HEK293 (cell line): ENCODE measurements around the gene VPS54.
A peak's percentile ranks its signal among the peaks of the same experiment; 100 is the strongest.

ENCODE experiments used
- CTCF ChIA-PET: fragments of 350-600 bp; formaldehyde crosslinking; extraction: SDS; loops from one replicate; lab custom pipeline; 2021; ENCODE audit warnings: antibody characterized with exemption; lab: Yijun Ruan, JAX
- POLR2A ChIA-PET: fragments of 300-600 bp; formaldehyde crosslinking; extraction: SDS; loops from one replicate; lab custom pipeline; 2020; ENCODE audit warnings: antibody characterized with exemption, inconsistent platforms; lab: Yijun Ruan, JAX
- H3K27ac ChIP-seq: fragments of 200-500 bp; sonication (Bioruptor generic); 2 replicates; pipeline ENCODE4 v1.5.1; 2014; ENCODE audit warnings: low read depth, low read length, control low read depth, inconsistent platforms; ENCODE audit errors: extremely low read depth
- H3K36me3 ChIP-seq, 2 experiments: fragments of 200-500 bp in 1 of 2; sonication (Bioruptor generic) in 1 of 2; 1 replicate in 1 of 2; 2 replicates in 1 of 2; pipeline ENCODE4 v1.5.1; 2014 to 2017; ENCODE audit warnings: inconsistent platforms in 2 of 2, low read length in 2 of 2; ENCODE audit not compliant: control insufficient read depth in 2 of 2, insufficient read depth in 1 of 2
- H3K4me1 ChIP-seq: fragments of 200-500 bp; sonication (Bioruptor generic); 2 replicates; pipeline ENCODE4 v1.5.1; 2014; ENCODE audit warnings: mild to moderate bottlenecking, low read length, inconsistent platforms; ENCODE audit not compliant: control insufficient read depth, insufficient read depth
- H3K4me3 ChIP-seq: 2 replicates; pipeline ENCODE4 v1.5.1; 2011; ENCODE audit warnings: low read depth, mild to moderate bottlenecking, control low read depth, low read length, moderate library complexity
- H3K9me3 ChIP-seq: fragments of 200-500 bp; sonication (Bioruptor generic); 2 replicates; pipeline ENCODE4 v1.5.1; 2014; ENCODE audit warnings: low read depth, low read length, inconsistent platforms; ENCODE audit not compliant: control insufficient read depth, insufficient read depth
- BCL6B ChIP-seq: fragments of 450-650 bp; formaldehyde crosslinking; IDR thresholded peaks from 2 replicates; pipeline ENCODE4 v1.5.1; 2017; ENCODE audit warnings: missing biosample characterization, missing genetic modification characterization
- SCRT2 ChIP-seq: fragments of 450-650 bp; formaldehyde crosslinking; IDR thresholded peaks from 2 replicates; pipeline ENCODE4 v1.5.1; 2016; ENCODE audit warnings: missing biosample characterization, missing genetic modification characterization
- YY2 ChIP-seq: fragments of 450-650 bp; formaldehyde crosslinking; IDR thresholded peaks from 2 replicates; pipeline ENCODE4 v1.5.1; 2016; ENCODE audit warnings: missing biosample characterization, missing genetic modification characterization
- ZBTB21 ChIP-seq: fragments of 450-650 bp; formaldehyde crosslinking; IDR thresholded peaks from 2 replicates; pipeline ENCODE4 v1.5.1; 2017; ENCODE audit warnings: missing biosample characterization, missing genetic modification characterization
- ZFHX2 ChIP-seq: fragments of 450-650 bp; formaldehyde crosslinking; conservative IDR thresholded peaks from 2 replicates; pipeline ENCODE4 v1.5.1; 2016; ENCODE audit warnings: missing biosample characterization, missing genetic modification characterization
- ZNF175 ChIP-seq: fragments of 450-650 bp; formaldehyde crosslinking; IDR thresholded peaks from 2 replicates; pipeline ENCODE4 v1.5.1; 2016; ENCODE audit warnings: missing biosample characterization, missing genetic modification characterization
- ZNF19 ChIP-seq: fragments of 450-650 bp; formaldehyde crosslinking; IDR thresholded peaks from 2 replicates; pipeline ENCODE4; 2016; ENCODE audit warnings: missing biosample characterization, missing genetic modification characterization, low read depth
- ZNF280D ChIP-seq: fragments of 450-650 bp; formaldehyde crosslinking; IDR thresholded peaks from 2 replicates; pipeline ENCODE4 v1.5.1; 2016; ENCODE audit warnings: missing biosample characterization, missing genetic modification characterization
- ZNF558 ChIP-seq: fragments of 450-650 bp; formaldehyde crosslinking; IDR thresholded peaks from 2 replicates; pipeline ENCODE4 v1.5.1; 2016; ENCODE audit warnings: missing biosample characterization, missing genetic modification characterization
- ZNF701 ChIP-seq: fragments of 450-650 bp; formaldehyde crosslinking; IDR thresholded peaks from 2 replicates; pipeline ENCODE4 v1.5.1; 2016; ENCODE audit warnings: missing biosample characterization, missing genetic modification characterization
- ZNF704 ChIP-seq: fragments of 450-650 bp; formaldehyde crosslinking; IDR thresholded peaks from 2 replicates; pipeline ENCODE4 v1.5.1; 2016; ENCODE audit warnings: missing biosample characterization, missing genetic modification characterization
- ZNF747 ChIP-seq: fragments of 450-650 bp; formaldehyde crosslinking; IDR thresholded peaks from 2 replicates; pipeline ENCODE4 v1.5.1; 2016; ENCODE audit warnings: missing biosample characterization, missing genetic modification characterization
- TF ChIP-seq, protein P1 (sequence below): fragments of 450-650 bp; formaldehyde crosslinking; IDR thresholded peaks from 2 replicates; pipeline ENCODE4 v1.5.1; 2016; ENCODE audit warnings: missing biosample characterization, missing genetic modification characterization
- TF ChIP-seq, protein P2 (sequence below): fragments of 450-650 bp; formaldehyde crosslinking; IDR thresholded peaks from 2 replicates; pipeline ENCODE4 v1.5.1; 2016; ENCODE audit warnings: missing biosample characterization, missing genetic modification characterization

Gene VPS54

DNA sequence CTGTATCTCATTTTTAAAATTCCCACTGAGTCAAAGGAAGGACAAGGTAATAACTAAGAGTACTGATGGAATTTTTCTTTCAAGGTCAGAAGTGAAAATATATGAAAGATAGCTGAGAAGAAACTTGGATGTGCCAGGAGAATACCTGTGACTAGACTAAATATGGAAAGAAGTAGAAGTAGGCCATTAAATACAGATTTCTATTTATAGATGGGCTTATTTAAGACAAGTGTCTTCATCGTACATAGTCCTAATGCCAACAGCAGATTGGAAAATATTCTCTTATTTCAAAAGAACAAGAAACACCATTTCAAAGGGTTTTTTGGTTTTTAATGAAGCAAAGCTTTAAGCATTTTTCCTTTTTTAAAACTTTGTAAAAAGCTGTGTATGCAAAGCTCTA, 155.5 kb downstream of the VPS54 start (continued):
- TF ChIP-seq ZFHX2 (tag by site-specific recombination) (no peak), ZNF19 (no peak), YY2 (no peak), ZNF747 (tag by site-specific recombination) (no peak), BCL6B (no peak), ZNF701 (tag by site-specific recombination) (no peak), ZNF175 (tag by site-specific recombination) (no peak)
- TF ChIP-seq, protein P1, sequence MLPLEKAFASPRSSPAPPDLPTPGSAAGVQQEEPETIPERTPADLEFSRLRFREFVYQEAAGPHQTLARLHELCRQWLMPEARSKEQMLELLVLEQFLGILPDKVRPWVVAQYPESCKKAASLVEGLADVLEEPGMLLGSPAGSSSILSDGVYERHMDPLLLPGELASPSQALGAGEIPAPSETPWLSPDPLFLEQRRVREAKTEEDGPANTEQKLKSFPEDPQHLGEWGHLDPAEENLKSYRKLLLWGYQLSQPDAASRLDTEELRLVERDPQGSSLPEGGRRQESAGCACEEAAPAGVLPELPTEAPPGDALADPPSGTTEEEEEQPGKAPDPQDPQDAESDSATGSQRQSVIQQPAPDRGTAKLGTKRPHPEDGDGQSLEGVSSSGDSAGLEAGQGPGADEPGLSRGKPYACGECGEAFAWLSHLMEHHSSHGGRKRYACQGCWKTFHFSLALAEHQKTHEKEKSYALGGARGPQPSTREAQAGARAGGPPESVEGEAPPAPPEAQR (tag by site-specific recombination) = no peak
- TF ChIP-seq, protein P2, sequence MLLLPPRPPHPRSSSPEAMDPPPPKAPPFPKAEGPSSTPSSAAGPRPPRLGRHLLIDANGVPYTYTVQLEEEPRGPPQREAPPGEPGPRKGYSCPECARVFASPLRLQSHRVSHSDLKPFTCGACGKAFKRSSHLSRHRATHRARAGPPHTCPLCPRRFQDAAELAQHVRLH (tag by site-specific recombination) = no peak

- H3K4me1 ChIP-seq = no peaks in the 10 kb centered on the region
- no peak overlapping the region for H3K4me3 ChIP-seq
- H3K36me3 ChIP-seq = peaks cover 19 to 36% of the 10 kb centered on the region in 2 experiments
- no peak for TF ChIP-seq ZNF280D (tag by site-specific recombination)
- ChIA-PET CTCF (interaction anchor here (1.0 to 4.0 kb wide), 2 partner anchors 164 to 518 kb away, joined by 3 to 15 read pairs; no protein-coding TSS in a partner anchor), POLR2A (interaction anchor here (0.8 kb wide), 1 partner anchor 21 kb away, joined by 4 read pairs; the partner anchor contains the start of gene UGP2)
- no peak overlapping the region for H3K27ac ChIP-seq
- H3K9me3 ChIP-seq = no peaks in the 10 kb centered on the region
These were observed 156.4 kb downstream of the VPS54 start for GRCh38 chr2:63862806-63863205.

DNA sequence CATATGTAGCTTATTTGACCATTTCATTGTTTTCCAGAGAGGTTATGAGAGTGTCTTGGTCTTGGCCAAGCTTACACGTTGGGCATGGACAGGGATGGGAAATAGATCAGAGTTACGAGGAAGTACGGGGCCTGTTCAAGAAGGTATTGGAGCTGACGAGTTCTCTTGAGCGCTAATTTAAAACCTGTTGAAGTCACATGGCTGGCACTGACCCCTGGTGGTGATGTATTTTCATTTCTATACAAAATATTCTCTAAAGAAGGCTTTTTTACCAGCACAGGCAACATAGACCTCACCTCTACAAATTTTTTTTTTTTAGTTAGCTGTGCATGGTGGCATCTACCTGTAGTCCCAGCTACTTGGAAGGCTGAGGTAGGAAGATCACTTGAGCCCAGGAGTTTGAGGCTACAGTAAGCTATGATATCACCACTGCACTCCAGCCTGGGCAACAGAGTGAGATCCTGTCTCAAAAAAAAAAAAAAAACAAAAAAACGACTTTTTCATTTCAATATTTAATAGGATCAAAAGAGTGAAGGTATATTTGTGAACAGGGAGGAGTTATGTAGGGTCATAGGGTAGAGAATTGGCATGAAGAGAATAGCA, 157.9 kb downstream of the VPS54 start:
- CTCF ChIA-PET = interaction anchor here (0.6 to 3.0 kb wide), 21 partner anchors 9 to 1746 kb away, joined by 3 to 23 read pairs (median 4); no protein-coding TSS in a partner anchor
- peaks cover 29 to 37% of the 10 kb centered on the region in 2 experiments for H3K36me3 ChIP-seq
- no peak for TF ChIP-seq ZBTB21 (tag by site-specific recombination)
- peak; percentile 63 for TF ChIP-seq SCRT2 (tag by site-specific recombination)

GRCh38 chr2:63858291-63858690, 160.9 kb downstream of the VPS54 start:
- no peak overlapping the region for H3K27ac ChIP-seq
- TF ChIP-seq ZNF558 (tag by site-specific recombination) (peak; percentile 94), ZNF704 (tag by site-specific recombination) (no peak)
- TF ChIP-seq, all 188 proteins: peak for 1
- H3K4me1 ChIP-seq = no peaks in the 10 kb centered on the region
- POLR2A ChIA-PET = interaction anchor here (0.6 to 3.3 kb wide), 2 partner anchors 9 to 17 kb away, joined by 3 to 19 read pairs; partner anchors contain the start of gene UGP2
- CTCF ChIA-PET = interaction anchor here (0.7 to 2.2 kb wide), 3 partner anchors 10 to 166 kb away, joined by 3 to 8 read pairs (median 4); no protein-coding TSS in a partner anchor
- H3K36me3 ChIP-seq = peaks cover 26 to 31% of the 10 kb centered on the region in 2 experiments
- no peaks in the 10 kb centered on the region for H3K9me3 ChIP-seq
- no peak overlapping the region for H3K4me3 ChIP-seq

More for the DNA sequence above, 157.9 kb downstream of the VPS54 start:
- Histone ChIP-seq H3K27ac (no peak overlapping the region), H3K9me3 (no peaks in the 10 kb centered on the region), H3K4me1 (no peaks in the 10 kb centered on the region), H3K4me3 (no peak overlapping the region)
- POLR2A ChIA-PET = interaction anchor here (0.6 to 1.9 kb wide), 3 partner anchors 14 to 272 kb away, joined by 3 to 14 read pairs (median 3); partner anchors contain the start of genes MDH1 and UGP2
